Urinary bladder (tissue), 4 donors: ENCODE measurements around the gene GUCA1C. TPM values are rescaled to one million over a fixed set of nuclear protein-coding genes. Genes with fewer than 3 reads are reported as not detected.

ENCODE experiments used
- DNase-seq: peaks from one replicate; pipeline ENCODE4 v3.0.0-alpha.2; 2015; ENCODE audit errors: extremely low spot score
- H3K27ac ChIP-seq: one replicate; pipeline ENCODE4 v1.5.1; 2013; ENCODE audit warnings: low read depth, mild to moderate bottlenecking, moderate library complexity
- H3K36me3 ChIP-seq: one replicate; pipeline ENCODE4 v1.6.1; 2013; ENCODE audit warnings: mild to moderate bottlenecking, moderate library complexity; ENCODE audit not compliant: insufficient read depth
- H3K4me1 ChIP-seq: one replicate; pipeline ENCODE4 v1.6.1; 2013; ENCODE audit warnings: mild to moderate bottlenecking, moderate library complexity; ENCODE audit not compliant: insufficient read depth
- H3K4me3 ChIP-seq: one replicate; pipeline ENCODE4 v1.5.1; 2013; ENCODE audit warnings: low read depth, low read length
- WGBS: extraction: QIAGEN DNeasy Blood & Tissue Kit; methylation state at CpG from one replicate; pipeline ENCODE4 v1.1.7; 2013; 5-methylcytosine and 5-hydroxymethylcytosine counted together
- polyA plus RNA-seq: library from polyadenylated mRNA; stranded (reverse); fragments of 200-250 nt; gene quantifications from one replicate; pipeline ENCODE4 v1.2.3, GENCODE V29; 2013
- total RNA-seq: library from RNA; depleted of rRNA; stranded (reverse); fragments of >200 nt; gene quantifications from one replicate; pipeline ENCODE4 v1.2.3, GENCODE V29; 2014
- donor health status: healthy with polysubstance abuse.
- donor health status: healthy.

GUCA1C gene
- total and polyA plus RNA-seq, 2 donors: 0.28 TPM; not detected in 1

DNA sequence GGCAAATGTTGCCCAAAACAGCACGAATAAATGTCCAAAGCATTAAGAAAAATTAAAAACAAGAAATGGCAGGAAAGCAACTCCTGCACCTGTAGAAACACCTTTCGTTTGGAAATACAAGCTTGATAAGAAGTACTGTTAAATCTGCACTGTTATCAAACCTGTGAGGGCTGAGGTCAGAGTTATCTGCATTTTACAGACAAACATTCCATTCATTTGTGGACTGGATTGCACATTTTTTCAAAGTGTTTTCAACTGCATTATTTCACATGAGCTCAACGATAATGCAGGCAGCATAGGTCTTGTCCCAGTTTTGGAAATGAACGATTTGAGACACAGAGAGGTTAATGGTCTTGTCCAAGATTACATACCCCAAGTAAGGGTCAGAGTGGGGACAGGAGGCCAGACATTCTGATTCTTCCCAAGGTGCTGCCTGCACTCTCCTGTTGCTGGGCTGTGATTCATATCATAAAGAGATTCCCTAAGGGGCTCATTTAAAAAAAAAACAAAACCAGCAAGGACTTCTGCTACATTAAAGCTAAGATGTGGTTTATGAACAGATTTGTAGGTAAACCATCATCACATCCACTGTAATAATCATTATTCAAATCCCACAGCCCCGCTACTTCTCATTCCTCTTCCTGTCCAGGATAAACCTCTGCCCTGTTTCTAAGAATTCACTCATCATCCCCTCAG lies 13.0 kb downstream of the GUCA1C start:
- Histone ChIP-seq H3K4me3 (no peak overlapping the region), H3K4me1 (no peaks in the 10 kb centered on the region), H3K36me3 (no peaks in the 10 kb centered on the region), H3K27ac (no peak overlapping the region)
- WGBS: 45% methylated on average over 5 of the region's 5 CpGs
- no peak for DNase-seq

DNA sequence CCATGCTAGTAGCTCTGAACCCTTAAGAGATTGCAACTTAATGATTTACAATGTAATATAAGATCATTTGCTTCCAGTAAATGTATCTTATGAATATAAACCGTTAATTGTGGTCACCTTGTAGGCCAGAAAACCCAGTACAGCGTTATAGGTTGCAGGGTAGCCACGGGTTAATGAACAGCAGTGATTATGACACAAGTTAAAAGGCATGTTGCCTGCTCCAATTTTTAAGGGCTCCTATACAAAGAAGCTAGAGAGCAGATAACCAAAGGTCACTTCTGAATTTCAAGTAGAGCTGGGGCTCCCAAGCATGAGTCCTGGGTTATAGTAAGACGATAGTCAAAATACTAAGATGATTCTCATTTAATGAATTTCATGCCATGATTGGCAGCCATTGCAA lies 13.5 kb downstream of the GUCA1C start:
- Histone ChIP-seq H3K27ac (no peak overlapping the region), H3K4me3 (no peak overlapping the region), H3K4me1 (no peaks in the 10 kb centered on the region), H3K36me3 (no peaks in the 10 kb centered on the region)
- 77% methylated on average over 4 of the region's 4 CpGs for WGBS
- no peak for DNase-seq

GRCh38 chr3:108936924-108937689 lies 16.6 kb downstream of the GUCA1C start:
- Histone ChIP-seq H3K4me3 (no peak overlapping the region), H3K4me1 (no peaks in the 10 kb centered on the region), H3K27ac (no peak overlapping the region), H3K36me3 (no peaks in the 10 kb centered on the region)
- DNase-seq: no peak
- 62% methylated on average over 8 of the region's 8 CpGs for WGBS

DNA sequence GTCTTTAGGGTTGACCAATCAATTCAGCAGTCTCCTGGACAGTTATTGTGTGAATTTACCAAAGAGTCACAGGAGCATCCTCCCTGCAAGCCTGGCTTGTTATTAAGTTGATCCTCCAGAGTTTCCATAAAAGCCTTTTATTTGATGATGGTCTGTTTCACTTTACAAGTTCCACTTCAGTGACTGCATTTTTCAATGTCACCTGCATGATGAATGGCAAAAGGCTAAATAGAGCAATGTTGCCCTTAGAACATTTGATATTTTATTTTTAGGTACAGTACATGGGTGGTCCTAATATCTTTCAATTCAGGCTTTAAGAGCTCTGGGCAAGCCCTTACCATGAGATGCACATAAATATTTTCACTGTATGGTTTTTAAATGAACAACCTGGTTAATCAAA lies 22.6 kb downstream of the GUCA1C start:
- H3K36me3 ChIP-seq: no peaks in the 10 kb centered on the region
- H3K4me1 ChIP-seq: no peaks in the 10 kb centered on the region
- no peak for DNase-seq
- H3K4me3 ChIP-seq: no peak overlapping the region
- no peak overlapping the region for H3K27ac ChIP-seq

GRCh38 chr3:108918866-108919265 lies 34.8 kb downstream of the GUCA1C start:
- 89% methylated on average over 3 of the region's 3 CpGs for WGBS
- Histone ChIP-seq H3K36me3 (no peaks in the 10 kb centered on the region), H3K27ac (no peak overlapping the region), H3K4me1 (no peaks in the 10 kb centered on the region), H3K4me3 (no peak overlapping the region)
- no peak for DNase-seq

DNA sequence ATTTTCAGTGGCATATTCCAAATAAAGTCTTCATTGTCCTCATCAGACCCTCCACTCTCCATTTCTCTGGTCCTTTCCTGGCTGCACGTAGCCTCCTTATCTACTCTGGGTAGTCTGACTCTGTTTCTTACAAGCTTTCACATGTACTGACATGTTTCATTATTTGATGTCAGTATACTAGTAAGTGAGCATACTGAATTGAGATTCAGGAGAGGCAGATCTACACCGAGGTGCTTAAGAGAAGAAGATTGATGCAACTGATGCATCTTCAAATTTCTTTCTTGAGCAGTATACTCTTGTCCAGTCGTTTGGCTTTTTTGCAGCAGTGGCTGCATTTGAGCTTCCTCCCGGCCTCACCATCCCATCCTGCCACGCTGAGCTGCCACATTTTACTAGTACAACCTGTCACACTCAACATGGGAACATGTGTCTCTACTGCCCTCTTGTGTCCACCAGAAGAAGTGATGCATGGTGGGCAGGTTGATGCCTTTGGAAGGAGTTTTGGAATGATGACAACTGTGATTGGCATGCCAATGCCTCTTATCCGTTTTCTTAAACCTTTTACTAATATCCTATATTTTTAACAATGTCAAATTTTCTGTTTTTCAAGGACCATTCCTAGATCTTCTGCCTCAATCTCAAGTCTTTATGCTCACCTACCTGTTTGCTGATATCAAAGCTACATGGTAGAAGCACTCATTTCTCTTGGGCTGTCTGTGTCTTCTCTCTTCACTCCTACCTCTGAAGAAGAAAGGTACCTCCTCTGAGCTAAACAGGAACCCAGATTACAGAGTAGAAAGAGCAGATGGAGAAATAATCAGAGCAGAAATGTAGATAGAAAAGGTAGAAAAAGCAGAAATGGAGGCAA lies 38.7 kb downstream of the GUCA1C start:
- Histone ChIP-seq H3K4me3 (no peak overlapping the region), H3K36me3 (no peaks in the 10 kb centered on the region), H3K27ac (no peak overlapping the region), H3K4me1 (no peaks in the 10 kb centered on the region)
- WGBS: 28% methylated on average over 6 of the region's 6 CpGs
- DNase-seq: peak; percentile 13

DNA sequence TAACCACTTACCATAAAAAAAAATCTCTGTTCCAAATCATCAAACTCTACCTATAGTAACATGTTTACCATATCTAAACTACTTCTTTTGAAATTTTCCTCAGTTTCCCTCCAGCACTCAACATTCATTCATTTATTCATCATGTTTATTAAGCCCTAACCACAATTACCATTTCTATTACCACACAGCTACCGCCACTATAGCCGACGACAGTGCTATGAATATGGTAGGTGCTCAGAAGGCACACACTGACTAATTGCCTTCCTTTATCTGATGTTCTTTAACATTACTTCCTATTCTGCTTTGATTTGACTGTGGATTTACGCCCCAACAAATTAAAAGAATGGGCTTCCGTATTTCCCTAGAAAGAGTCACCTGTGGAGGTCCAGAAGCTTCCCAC lies 43.9 kb downstream of the GUCA1C start:
- 95% methylated on average over 5 of the region's 5 CpGs for WGBS
- H3K4me1 ChIP-seq: no peaks in the 10 kb centered on the region
- H3K4me3 ChIP-seq: no peak overlapping the region
- no peak overlapping the region for H3K27ac ChIP-seq
- no peak for DNase-seq
- H3K36me3 ChIP-seq: no peaks in the 10 kb centered on the region

DNA sequence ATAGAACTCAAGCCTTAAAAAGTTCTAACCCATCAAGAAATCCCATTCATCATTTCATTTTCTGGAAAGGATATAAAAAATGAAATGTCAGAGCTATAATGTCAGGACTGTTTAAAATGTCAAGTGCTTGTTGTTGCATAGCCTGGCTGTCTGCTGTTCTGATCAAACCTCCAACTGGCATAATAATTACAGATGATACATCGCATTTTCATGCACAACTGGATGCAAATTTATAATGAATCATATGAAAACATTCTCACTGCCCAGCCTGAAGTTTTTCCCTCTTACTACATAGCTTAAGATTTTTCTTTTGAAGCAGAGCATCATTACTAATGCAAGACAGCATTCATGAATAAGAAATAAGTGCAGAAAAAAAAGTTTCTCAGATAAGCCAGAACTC lies 46.5 kb downstream of the GUCA1C start:
- Histone ChIP-seq H3K27ac (no peak overlapping the region), H3K4me3 (no peak overlapping the region), H3K4me1 (no peaks in the 10 kb centered on the region), H3K36me3 (no peaks in the 10 kb centered on the region)
- 76% methylated on average over 1 of the region's 1 CpG for WGBS
- DNase-seq: no peak

- Histone ChIP-seq H3K36me3 (no peaks in the 10 kb centered on the region), H3K4me1 (no peaks in the 10 kb centered on the region), H3K4me3 (no peak overlapping the region), H3K27ac (no peak overlapping the region)
- WGBS: 86% methylated on average over 3 of the region's 3 CpGs
- no peak for DNase-seq
Observed at GRCh38 chr3:108899530-108899929, 54.1 kb downstream of the GUCA1C start.

- Histone ChIP-seq H3K27ac (no peak overlapping the region), H3K4me3 (no peak overlapping the region), H3K36me3 (no peaks in the 10 kb centered on the region), H3K4me1 (no peaks in the 10 kb centered on the region)
- DNase-seq: no peak
- WGBS: 55% methylated on average over 3 of the region's 3 CpGs
Observed at GRCh38 chr3:108897883-108898282, 55.8 kb downstream of the GUCA1C start.

GRCh38 chr3:108894981-108895380 lies 58.7 kb downstream of the GUCA1C start:
- no peak for DNase-seq
- H3K4me1 ChIP-seq: no peaks in the 10 kb centered on the region
- 88% methylated on average over 5 of the region's 5 CpGs for WGBS
- H3K27ac ChIP-seq: no peak overlapping the region
- no peaks in the 10 kb centered on the region for H3K36me3 ChIP-seq
- no peak overlapping the region for H3K4me3 ChIP-seq

GRCh38 chr3:108891833-108892232 lies 61.8 kb downstream of the GUCA1C start:
- WGBS: 82% methylated on average over 3 of the region's 3 CpGs
- H3K4me1 ChIP-seq: no peaks in the 10 kb centered on the region
- DNase-seq: no peak
- no peaks in the 10 kb centered on the region for H3K36me3 ChIP-seq
- H3K27ac ChIP-seq: no peak overlapping the region
- no peak overlapping the region for H3K4me3 ChIP-seq

- no peak for DNase-seq
- H3K4me1 ChIP-seq: no peaks in the 10 kb centered on the region
- H3K4me3 ChIP-seq: no peak overlapping the region
- 83% methylated on average over 2 of the region's 2 CpGs for whole genome bisulfite sequencing
- no peak overlapping the region for H3K27ac ChIP-seq
- no peaks in the 10 kb centered on the region for H3K36me3 ChIP-seq
Observed at GRCh38 chr3:108887777-108888176, 65.9 kb downstream of the GUCA1C start.

DNA sequence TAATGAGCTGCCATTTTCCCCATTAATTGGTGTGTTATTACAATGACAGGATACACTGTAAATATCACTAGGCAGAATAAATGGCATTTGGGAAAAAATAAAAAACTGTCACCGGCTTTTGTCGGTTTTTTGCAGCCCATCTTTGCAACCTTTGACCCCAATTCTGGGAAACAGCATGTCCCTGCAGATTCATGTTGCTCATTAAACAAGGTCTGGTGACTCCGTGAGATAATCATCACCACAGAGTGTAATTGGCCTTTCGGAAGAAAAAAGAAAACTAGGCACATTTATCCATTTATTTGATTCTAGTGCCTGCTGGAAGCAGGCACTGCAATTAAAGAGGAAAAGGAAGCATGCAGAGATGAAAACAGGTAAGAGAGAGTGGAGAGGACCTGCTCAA lies 66.6 kb downstream of the GUCA1C start:
- no peak overlapping the region for H3K4me3 ChIP-seq
- H3K4me1 ChIP-seq: no peaks in the 10 kb centered on the region
- no peak overlapping the region for H3K27ac ChIP-seq
- H3K36me3 ChIP-seq: no peaks in the 10 kb centered on the region
- DNase-seq: no peak
- 76% methylated on average over 4 of the region's 4 CpGs for WGBS
